Keratinocyte (primary cell): ENCODE measurements around the gene CXCR4. TPM values are rescaled to one million over a fixed set of nuclear protein-coding genes. Genes with fewer than 3 reads are reported as not detected.

Source experiments
- DNase-seq: peaks from one replicate; pipeline ENCODE4 v3.0.0-alpha.2; 2011; ENCODE audit warnings: low read depth, missing footprints, low spot score
- FAIRE-seq: peaks from 2 replicates; lab custom pipeline; 2011; peaks lifted over from hg19 to GRCh38; lab: Jason Lieb, UNC
- H2AFZ ChIP-seq: 2 replicates; pipeline ENCODE4 v1.6.0; 2012; ENCODE audit warnings: low read length, control low read depth, inconsistent platforms; ENCODE audit not compliant: control insufficient read depth
- H3K27ac ChIP-seq: 2 replicates; pipeline ENCODE4 v1.5.1; 2011; ENCODE audit warnings: low read length; ENCODE audit not compliant: control insufficient read depth, insufficient read depth
- H3K27me3 ChIP-seq: 3 replicates; pipeline ENCODE4 v1.6.0; 2011; ENCODE audit warnings: low read length; ENCODE audit not compliant: control insufficient read depth, insufficient read depth; ENCODE audit errors: extremely low read depth
- H3K36me3 ChIP-seq, 2 experiments: 2 replicates in 1 of 2; 3 replicates in 1 of 2; pipeline ENCODE4 v1.5.1; 2011; ENCODE audit warnings: low read length in 2 of 2, mild to moderate bottlenecking in 1 of 2; ENCODE audit not compliant: control insufficient read depth in 2 of 2, insufficient read depth in 2 of 2; ENCODE audit errors: extremely low read depth in 1 of 2
- H3K4me1 ChIP-seq: 3 replicates; pipeline ENCODE4 v1.5.1; 2011; ENCODE audit warnings: low read length; ENCODE audit not compliant: control insufficient read depth, insufficient read depth; ENCODE audit errors: extremely low read depth
- H3K4me2 ChIP-seq: 3 replicates; pipeline ENCODE4 v1.6.0; 2011; ENCODE audit warnings: low read depth, low read length; ENCODE audit not compliant: control insufficient read depth, insufficient read depth; ENCODE audit errors: extremely low read depth
- H3K4me3 ChIP-seq, 3 experiments: fragments of 200-600 bp in 1 of 3; sonication (generic) in 1 of 3; 2 replicates in 2 of 3; 3 replicates in 1 of 3; pipeline ENCODE4 v1.5.1; 2011 to 2016; ENCODE audit warnings: low read length in 3 of 3, mild to moderate bottlenecking in 3 of 3, control low read depth in 2 of 3, inconsistent platforms in 1 of 3, low read depth in 1 of 3, mixed read lengths in 1 of 3, mixed run types in 1 of 3, moderate library complexity in 1 of 3; ENCODE audit not compliant: control insufficient read depth in 2 of 3, insufficient read depth in 2 of 3; ENCODE audit errors: extremely low read depth in 1 of 3
- H3K79me2 ChIP-seq: 2 replicates; pipeline ENCODE4 v1.6.0; 2012; ENCODE audit warnings: low read length; ENCODE audit not compliant: control insufficient read depth, insufficient read depth
- H3K9ac ChIP-seq: 3 replicates; pipeline ENCODE4 v1.6.0; 2011; ENCODE audit warnings: low read length; ENCODE audit not compliant: control insufficient read depth, insufficient read depth; ENCODE audit errors: extremely low read depth
- H3K9me1 ChIP-seq: 3 replicates; pipeline ENCODE4 v1.6.0; 2011; ENCODE audit warnings: low read length; ENCODE audit not compliant: control insufficient read depth, insufficient read depth; ENCODE audit errors: extremely low read depth
- H3K9me3 ChIP-seq: 2 replicates; pipeline ENCODE4 v1.5.1; 2012; ENCODE audit warnings: low read depth, low read length; ENCODE audit not compliant: control insufficient read depth
- H4K20me1 ChIP-seq: 3 replicates; pipeline ENCODE4 v1.6.0; 2011; ENCODE audit warnings: low read length; ENCODE audit not compliant: control insufficient read depth, insufficient read depth; ENCODE audit errors: extremely low read depth
- CTCF ChIP-seq, 3 experiments: IDR thresholded peaks in 1 of 3; conservative IDR thresholded peaks in 1 of 3; optimal IDR thresholded peaks in 1 of 3; 2 replicates in 2 of 3; 3 replicates in 1 of 3; pipeline versions ENCODE3 to v1.5.1; 2011; ENCODE audit warnings: low read length in 3 of 3, mild to moderate bottlenecking in 3 of 3, moderate library complexity in 2 of 3, control low read depth in 1 of 3, inconsistent platforms in 1 of 3; ENCODE audit not compliant: insufficient read depth in 2 of 3; ENCODE audit errors: extremely low read depth in 1 of 3
- EZH2 ChIP-seq: IDR thresholded peaks from one replicate; pipeline ENCODE4 v1.6.1; 2012; ENCODE audit warnings: inconsistent platforms, mild to moderate bottlenecking, low read length, moderate library complexity
- dilution Hi-C: fragments of 300-500 bp; cut with MboI; formaldehyde crosslinking; loops from one replicate; pipeline ENCODE4 v1.7.0; 2020; ENCODE audit warnings: low sequenced_read_pairs; ENCODE audit not compliant: extremely low pct_ligation_motif_present
- polyA plus RNA-seq, 5 experiments: library from polyadenylated mRNA; depleted of rRNA in 3 of 5; stranded (reverse) in 3 of 5; stranded (forward) in 1 of 5; unstranded in 1 of 5; fragments of >200 nt; gene quantifications; 1 replicate in 1 of 5; 2 replicates in 3 of 5; 3 replicates in 1 of 5; pipeline versions ENCODE4 v1.2.1 to v1.2.3, GENCODE V29; 2011 to 2012; ENCODE audit warnings: missing spikeins in 2 of 5, low read depth in 1 of 5, low replicate concordance in 1 of 5

Gene CXCR4
- polyA plus RNA-seq, 1 donor (not counting 4 experiments of a cell fraction or from before 2014, with no cell fraction given) = 0.08 TPM

DNA sequence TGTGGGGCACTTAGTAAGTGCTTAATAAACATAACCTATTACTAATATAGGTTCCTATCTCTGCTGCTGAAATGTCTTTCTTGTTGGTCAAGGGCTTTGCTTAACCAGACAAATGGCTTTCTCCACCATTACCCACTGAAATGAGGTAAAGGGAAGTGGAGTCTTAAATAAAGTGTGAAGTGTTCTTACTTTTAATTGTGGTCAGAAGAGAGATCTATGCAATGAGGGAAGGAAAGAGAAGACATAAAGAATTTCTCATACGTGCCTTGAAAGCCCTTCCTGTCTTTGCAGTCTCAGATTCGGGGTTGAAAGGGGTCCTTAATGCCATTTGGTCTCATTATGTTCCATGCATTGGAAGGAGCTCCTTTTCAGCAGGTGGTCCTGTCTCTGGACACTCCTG is 6.9 kb upstream of the CXCR4 start:
- Histone ChIP-seq H3K27me3 (peaks cover 40% of the 10 kb centered on the region), H2AFZ (no peak overlapping the region), H3K4me3 (no peak overlapping the region), H3K4me2 (no peak overlapping the region), H3K9me3 (no peaks in the 10 kb centered on the region), H3K9ac (no peak overlapping the region), H3K79me2 (no peaks in the 10 kb centered on the region), H3K27ac (no peak overlapping the region), H3K36me3 (no peaks in the 10 kb centered on the region), H3K4me1 (no peaks in the 10 kb centered on the region), H3K9me1 (no peaks in the 10 kb centered on the region), H4K20me1 (no peaks in the 10 kb centered on the region)
- dilution Hi-C loops = no loop called here
- no peak for DNase-seq
- FAIRE-seq = no peak
- TF ChIP-seq CTCF (optimal IDR thresholded peaks at IDR 0.05 in 1 of 3, IDR thresholded peaks at IDR 0.05 in 1 of 3, conservative IDR thresholded peaks at IDR 0.05 in 1 of 3; ENCODE audit: extremely low read depth in 1 of 3, insufficient read depth in 2 of 3, low read length in 3 of 3) (no peak), EZH2 (no peak)

DNA sequence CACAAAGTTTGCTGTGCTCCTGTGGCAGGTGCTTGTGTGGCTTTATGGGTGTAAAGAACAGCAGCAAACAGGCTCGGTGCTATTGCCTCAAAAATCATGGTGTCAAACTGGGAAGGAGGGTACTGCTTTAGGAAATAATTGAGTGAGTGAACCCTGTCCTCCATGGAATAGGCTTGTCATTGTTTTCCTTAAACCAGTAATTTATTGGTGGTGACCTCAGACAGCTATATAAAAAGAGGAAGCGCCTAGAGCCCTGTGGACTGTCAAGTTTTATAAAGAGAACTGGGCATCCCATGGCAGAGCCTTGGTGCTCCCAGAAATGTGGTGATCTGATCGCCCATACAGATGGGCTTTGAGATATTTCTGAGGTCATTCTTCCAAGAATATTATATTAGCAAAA is 4.7 kb upstream of the CXCR4 start:
- H3K36me3 ChIP-seq = no peaks in the 10 kb centered on the region

More for the DNA sequence above, 4.7 kb upstream of the CXCR4 start:
- H3K27me3 ChIP-seq = peaks cover 60% of the 10 kb centered on the region
- FAIRE-seq = no peak
- H3K4me2 ChIP-seq = no peak overlapping the region
- H3K9me3 ChIP-seq = no peaks in the 10 kb centered on the region
- H3K4me1 ChIP-seq = peaks cover 3% of the 10 kb centered on the region
- H4K20me1 ChIP-seq = no peaks in the 10 kb centered on the region
- dilution Hi-C loops = no loop called here
- no peaks in the 10 kb centered on the region for H3K9me1 ChIP-seq
- H3K4me3 ChIP-seq = no peak overlapping the region
- DNase-seq = no peak
- TF ChIP-seq CTCF (optimal IDR thresholded peaks at IDR 0.05 in 1 of 3, IDR thresholded peaks at IDR 0.05 in 1 of 3, conservative IDR thresholded peaks at IDR 0.05 in 1 of 3; ENCODE audit: extremely low read depth in 1 of 3, insufficient read depth in 2 of 3, low read length in 3 of 3) (no peak), EZH2 (no peak)
- H2AFZ ChIP-seq = no peak overlapping the region
- no peaks in the 10 kb centered on the region for H3K79me2 ChIP-seq
- H3K27ac ChIP-seq = no peak overlapping the region
- H3K9ac ChIP-seq = no peak overlapping the region
